Activated CD8-positive, alpha-beta T cell treated with anti-CD3 and anti-CD28 coated beads for 36 hours (primary cell): ENCODE measurements around the gene ICAM4. TPM values are rescaled to one million over a fixed set of nuclear protein-coding genes. Genes with fewer than 3 reads are reported as not detected.

ENCODE experiments used
- ATAC-seq: fragments of 200-7000 bp; cut with Tn5 transposase; one replicate; pipeline ENCODE4 v1.10.0; 2021; ENCODE audit warnings: mild to moderate bottlenecking, moderate library complexity
- CTCF ChIA-PET: fragments of 350-600 bp; sonication (Branson Sonifier 250); formaldehyde crosslinking; loops from one replicate; lab custom pipeline; 2021; ENCODE audit warnings: antibody characterized with exemption; lab: Charles Lee
- POLR2A ChIA-PET: fragments of 350-600 bp; sonication (Branson Sonifier 250); formaldehyde crosslinking; loops from one replicate; lab custom pipeline; 2021; ENCODE audit warnings: antibody characterized with exemption; lab: Charles Lee
- DNase-seq: peaks from one replicate; pipeline ENCODE4 v3.0.0-alpha.2; 2020
- H3K27ac Mint-ChIP-seq: one replicate; pipeline ENCODE4 v1.8.0; 2021; ENCODE audit warnings: mild to moderate bottlenecking, mixed read lengths
- H3K27me3 Mint-ChIP-seq: one replicate; pipeline ENCODE4 v1.8.0; 2021; ENCODE audit warnings: mixed read lengths
- H3K36me3 Mint-ChIP-seq: one replicate; pipeline ENCODE4 v1.8.0; 2021; ENCODE audit warnings: low read depth, mixed read lengths
- H3K4me1 Mint-ChIP-seq: one replicate; pipeline ENCODE4 v1.8.0; 2021; ENCODE audit warnings: low read depth, mixed read lengths
- H3K4me3 Mint-ChIP-seq: one replicate; pipeline ENCODE4 v1.8.0; 2021; ENCODE audit warnings: mild to moderate bottlenecking, moderate library complexity, mixed read lengths
- H3K9me3 Mint-ChIP-seq: one replicate; pipeline ENCODE4 v1.8.0; 2021; ENCODE audit warnings: mixed read lengths
- CTCF ChIP-seq: fragments of 200-600 bp; IDR thresholded peaks from one replicate; pipeline ENCODE4 v1.8.0; 2022; ENCODE audit warnings: antibody characterized with exemption, mild to moderate bottlenecking
- intact Hi-C: fragments of 100-400 bp; cut with micrococcal nuclease; formaldehyde crosslinking; loops from one replicate; pipeline ENCODE4 v1.10.0; 2022
- total RNA-seq, 2 experiments: library from RNA; stranded (reverse); gene quantifications; one replicate each; pipeline ENCODE4 v1.2.3, GENCODE V29; 2021

Gene ICAM4
- total RNA-seq, 2 experiments from 2014 or later = 0.36 to 0.54 TPM

- ATAC-seq (no peak), DNase-seq (no peak)
- ChIA-PET POLR2A (interaction anchor here (0.8 to 1.6 kb wide), 6 partner anchors 10 to 76 kb away, joined by 3 to 5 read pairs (median 3); partner anchors contain the start of genes FDX2, ICAM4, ICAM5 and TYK2), CTCF (interaction anchor here (0.6 to 1.4 kb wide), 3 partner anchors 10 to 277 kb away, joined by 3 to 4 read pairs (median 3); partner anchors contain the start of gene ICAM1)
- TF ChIP-seq CTCF = no peak
- Mint-ChIP-seq H3K36me3 (peaks cover under 1% of the 10 kb centered on the region), H3K9me3 (no peaks in the 10 kb centered on the region), H3K27ac (no peak overlapping the region), H3K4me1 (peaks cover 2% of the 10 kb centered on the region), H3K27me3 (no peaks in the 10 kb centered on the region), H3K4me3 (no peak overlapping the region)
- intact Hi-C loops = no loop called here
These were observed 18.5 kb downstream of the ICAM4 start for GRCh38 chr19:10305139-10305806.

GRCh38 chr19:10306327-10306726 lies 19.6 kb downstream of the ICAM4 start:
- no peak for TF ChIP-seq CTCF
- intact Hi-C loops = no loop called here
- Mint-ChIP-seq H3K27me3 (no peaks in the 10 kb centered on the region), H3K4me1 (peaks cover 2% of the 10 kb centered on the region), H3K36me3 (peaks cover 2% of the 10 kb centered on the region), H3K9me3 (no peaks in the 10 kb centered on the region), H3K4me3 (no peak overlapping the region), H3K27ac (no peak overlapping the region)
- DNase-seq = no peak
- ChIA-PET CTCF (interaction anchor here (1.8 kb wide), 1 partner anchor 84 kb away, joined by 4 read pairs; no protein-coding TSS in a partner anchor), POLR2A (interaction anchor here (1.0 to 1.8 kb wide), 5 partner anchors 9 to 24 kb away, joined by 3 to 5 read pairs (median 3); partner anchors contain the start of genes FDX2 and ICAM4)
- ATAC-seq = no peak

GRCh38 chr19:10309423-10309822 lies 22.7 kb downstream of the ICAM4 start, which contains the start of gene ZGLP1:
Gene ZGLP1, minus strand, starts transcription at chr19:10309815.
- H3K4me1 Mint-ChIP-seq = peaks cover 4% of the 10 kb centered on the region
- ATAC-seq = no peak
- H3K9me3 Mint-ChIP-seq = no peaks in the 10 kb centered on the region
- no peak within 1 kb of the TSS for H3K4me3 Mint-ChIP-seq
- TF ChIP-seq CTCF = no peak
- ChIA-PET POLR2A (interaction anchor here (0.7 to 1.3 kb wide), 2 partner anchors 12 to 22 kb away, joined by 4 read pairs; no protein-coding TSS in a partner anchor), CTCF (no interaction called here)
- intact Hi-C loops = no loop called here
- DNase-seq = no peak
- no peak within 1 kb of the TSS for H3K27ac Mint-ChIP-seq
- peaks cover 4% of the 10 kb centered on the region for H3K36me3 Mint-ChIP-seq
- H3K27me3 Mint-ChIP-seq = no peaks in the 10 kb centered on the region

GRCh38 chr19:10315335-10316214 lies 28.8 kb downstream of the ICAM4 start, which contains the start of gene FDX2:
Gene FDX2, minus strand, starts transcription at chr19:10316015. Its CDS starts 19 bp downstream, at chr19:10315996.
- no peak for TF ChIP-seq CTCF
- peaks cover 16% of the 10 kb centered on the region for H3K4me1 Mint-ChIP-seq
- peak within 1 kb of the TSS; percentile 93 for H3K4me3 Mint-ChIP-seq
- ATAC-seq (peak; percentile 93), DNase-seq (peak; percentile 95)
- intact Hi-C loops = no loop called here
- ChIA-PET POLR2A (interaction anchor here (0.7 to 5.8 kb wide), 9 partner anchors 9 to 44 kb away, joined by 3 to 25 read pairs (median 3); partner anchors contain the start of genes ICAM5 and RAVER1), CTCF (interaction anchor here (0.7 to 1.8 kb wide), 4 partner anchors 43 to 73 kb away, joined by 3 to 8 read pairs (median 6); partner anchors contain the start of gene ICAM1)
- no peaks in the 10 kb centered on the region for H3K27me3 Mint-ChIP-seq
- H3K36me3 Mint-ChIP-seq = peaks cover 28% of the 10 kb centered on the region
- H3K27ac Mint-ChIP-seq = peak within 1 kb of the TSS; percentile 77
- no peaks in the 10 kb centered on the region for H3K9me3 Mint-ChIP-seq
